HepG2 (cell line): ENCODE results near the gene TBC1D1. TPM values are rescaled to one million over a fixed set of nuclear protein-coding genes. Genes with fewer than 3 reads are reported as not detected.

Experiments
- CCDC6 ChIP-seq: sonication (generic); formaldehyde crosslinking; IDR thresholded peaks from 2 replicates; pipeline ENCODE4 v1.8.1; 2022; ENCODE audit warnings: mild to moderate bottlenecking, missing genetic modification reagents, moderate library complexity
- CERS6 ChIP-seq: sonication (generic); formaldehyde crosslinking; IDR thresholded peaks from 2 replicates; pipeline ENCODE4 v1.5.0; 2020; ENCODE audit warnings: missing genetic modification reagents
- FOXO1 ChIP-seq: sonication (generic); formaldehyde crosslinking; IDR thresholded peaks from 2 replicates; pipeline ENCODE4 v1.4.0; 2020; ENCODE audit warnings: missing genetic modification reagents
- GMEB1 ChIP-seq: sonication (generic); formaldehyde crosslinking; IDR thresholded peaks from 2 replicates; pipeline ENCODE4 v1.5.1; 2020; ENCODE audit warnings: missing genetic modification reagents, mild to moderate bottlenecking, borderline replicate concordance
- GMEB2 ChIP-seq: IDR thresholded peaks from 2 replicates; pipeline ENCODE4 v1.6.1; 2016; ENCODE audit warnings: missing biosample characterization, missing genetic modification reagents, low read depth
- KDM5A ChIP-seq: fragments of 200-600 bp; sonication (generic); IDR thresholded peaks from 2 replicates; pipeline ENCODE4 v1.7.0; 2018; ENCODE audit warnings: antibody characterized with exemption, mild to moderate bottlenecking, low read length, borderline replicate concordance
- SETDB1 ChIP-seq: sonication (generic); formaldehyde crosslinking; IDR thresholded peaks from 2 replicates; pipeline ENCODE4 v1.5.1; 2020; ENCODE audit warnings: missing genetic modification reagents, mild to moderate bottlenecking, borderline replicate concordance
- SMAD9 ChIP-seq: sonication (generic); formaldehyde crosslinking; IDR thresholded peaks from 2 replicates; pipeline ENCODE4 v1.5.1; 2020; ENCODE audit warnings: mild to moderate bottlenecking, missing genetic modification reagents
- SOX13 ChIP-seq, 3 experiments: fragments of 450-650 bp in 1 of 3; sonication (generic) in 1 of 3; formaldehyde crosslinking in 1 of 3; IDR thresholded peaks in 2 of 3; conservative IDR thresholded peaks in 1 of 3; 2 replicates each; pipeline versions ENCODE4 v1.5.0 to v1.6.1; 2016 to 2020; ENCODE audit warnings: antibody characterized with exemption in 1 of 3, mild to moderate bottlenecking in 1 of 3, missing compliant biosample characterization in 1 of 3, missing genetic modification reagents in 1 of 3, moderate library complexity in 1 of 3
- ZBTB38 ChIP-seq: sonication (generic); formaldehyde crosslinking; IDR thresholded peaks from 2 replicates; pipeline ENCODE4 v1.5.1; 2020; ENCODE audit warnings: mild to moderate bottlenecking, missing genetic modification reagents
- ZBTB40 ChIP-seq, 2 experiments: fragments of 450-650 bp in 1 of 2; sonication (generic) in 1 of 2; formaldehyde crosslinking in 1 of 2; IDR thresholded peaks; 2 replicates each; pipeline versions ENCODE4 v1.6.1 to v1.8.0; 2016 to 2022; ENCODE audit warnings: antibody characterized with exemption in 1 of 2, mild to moderate bottlenecking in 1 of 2, missing genetic modification reagents in 1 of 2
- ZNF235 ChIP-seq: sonication (generic); formaldehyde crosslinking; IDR thresholded peaks from 2 replicates; pipeline ENCODE4 v1.8.1; 2023; ENCODE audit warnings: mild to moderate bottlenecking, missing genetic modification reagents, borderline replicate concordance
- ZNF431 ChIP-seq: sonication (generic); formaldehyde crosslinking; IDR thresholded peaks from 2 replicates; pipeline ENCODE4 v1.9.0; 2022; ENCODE audit warnings: missing genetic modification reagents, low read depth, mild to moderate bottlenecking, borderline replicate concordance
- polyA plus RNA-seq, 8 experiments: library from polyadenylated mRNA; depleted of rRNA in 3 of 8; stranded (reverse) in 7 of 8; unstranded in 1 of 8; fragments of >200 nt; fragmentation: Illumina TruSeq in 4 of 8; extraction: Trizol in 4 of 8; gene quantifications; 2 replicates each; pipeline versions ENCODE4 v1.2.1 to v1.2.3, GENCODE V29; 2011 to 2016; ENCODE audit warnings: low read depth in 4 of 8, missing spikeins in 1 of 8, mixed read lengths in 1 of 8; ENCODE audit not compliant: insufficient read depth in 1 of 8
- total RNA-seq, 5 experiments: library from RNA; depleted of rRNA; stranded (reverse); fragments of >200 nt; fragmentation: Illumina TruSeq; extraction: Trizol; gene quantifications; 2 replicates each; pipeline ENCODE4 v1.2.3, GENCODE V29; 2016; ENCODE audit warnings: low read depth in 1 of 5

Gene TBC1D1
- total and polyA plus RNA-seq, 2 of the 13 experiments (the other 11 are each of a cell fraction or from before 2014, with no cell fraction given): 37.3 to 62.8 TPM

GRCh38 chr4:38109896-38110295 is 219.0 kb downstream of the TBC1D1 start (continued):
- no peak for TF ChIP-seq ZBTB40 (IDR thresholded peaks at IDR 0.05)
- TF ChIP-seq ZBTB40 (CRISPR knock-in tag; IDR thresholded peaks at IDR 0.05): no peak
- no peak for TF ChIP-seq SOX13 (IDR thresholded peaks at IDR 0.05)
- peak in 1 of 2 experiments; percentile 67; a peak in 2 of 4 replicates for TF ChIP-seq SOX13 (CRISPR knock-in tag; conservative IDR thresholded peaks at IDR 0.05 in 1 of 2, IDR thresholded peaks at IDR 0.05 in 1 of 2)
- TF ChIP-seq KDM5A: no peak
- no peak for TF ChIP-seq SMAD9
- no peak for TF ChIP-seq GMEB1 (CRISPR knock-in tag)
- TF ChIP-seq CERS6: no peak
- TF ChIP-seq ZNF431 (CRISPR knock-in tag): no peak
- TF ChIP-seq SETDB1: no peak
- TF ChIP-seq GMEB2 (CRISPR knock-in tag): no peak
- peak; percentile 68 for TF ChIP-seq FOXO1 (CRISPR knock-in tag)
- TF ChIP-seq CCDC6 (CRISPR knock-in tag): no peak
- no peak for TF ChIP-seq ZBTB38 (CRISPR knock-in tag)
- TF ChIP-seq ZNF235: no peak
